ENCODE measurements around the gene ZDHHC5. TPM values are rescaled to one million over a fixed set of nuclear protein-coding genes. Genes with fewer than 3 reads are reported as not detected.

ZDHHC5 gene
- total and polyA plus RNA-seq, 9 donors, result 19.9 to 62.6 (median 39.9) TPM

- WGBS, 3 donors, result 57 to 61% (median 58%) methylated on average over 5 of the region's 5 CpGs
- TF ChIP-seq POLR2A (IDR thresholded peaks at IDR 0.05) (no peak), CTCF (IDR thresholded peaks at IDR 0.05) (no peak)
- intact Hi-C loops (cut with DNase I), result no loop called here
- Histone ChIP-seq H3K27me3 (no peaks in the 10 kb centered on the region), H3K4me1 (ENCODE audit: insufficient read depth) (no peaks in the 10 kb centered on the region), H3K4me3 (no peak overlapping the region), H3K9me3 (no peaks in the 10 kb centered on the region), H3K36me3 (no peaks in the 10 kb centered on the region), H3K27ac (no peak overlapping the region)
- DNase-seq, result no peak
Observed at GRCh38 chr11:57632116-57632515, 35.8 kb upstream of the ZDHHC5 start.

- Histone ChIP-seq H3K27ac (no peak overlapping the region), H3K4me3 (no peak overlapping the region), H3K9me3 (no peaks in the 10 kb centered on the region), H3K36me3 (no peaks in the 10 kb centered on the region), H3K27me3 (no peaks in the 10 kb centered on the region), H3K4me1 (ENCODE audit: insufficient read depth) (peaks cover 3% of the 10 kb centered on the region)
- no peak for DNase-seq
- WGBS, 3 donors, result 68 to 78% (median 71%) methylated on average over 6 of the region's 6 CpGs
- intact Hi-C loops (cut with DNase I), result no loop called here
- no peak for TF ChIP-seq POLR2A (IDR thresholded peaks at IDR 0.05)
- TF ChIP-seq EP300 (IDR thresholded peaks at IDR 0.05), result no peak
- TF ChIP-seq CTCF (IDR thresholded peaks at IDR 0.05), result no peak
Observed at GRCh38 chr11:57633394-57634070, 34.4 kb upstream of the ZDHHC5 start.

- H3K36me3 ChIP-seq, result no peaks in the 10 kb centered on the region
- no peaks in the 10 kb centered on the region for H3K27me3 ChIP-seq
- intact Hi-C loops (cut with DNase I), result no loop called here
- DNase-seq, result no peak
- H3K4me3 ChIP-seq, result no peak overlapping the region
- no peak for TF ChIP-seq POLR2A (IDR thresholded peaks at IDR 0.05)
- H3K9me3 ChIP-seq, result no peaks in the 10 kb centered on the region
- no peak overlapping the region for H3K27ac ChIP-seq
- H3K4me1 ChIP-seq (ENCODE audit: insufficient read depth), result peaks cover 4% of the 10 kb centered on the region
Observed at GRCh38 chr11:57634311-57634710, 33.6 kb upstream of the ZDHHC5 start.

GRCh38 chr11:57635246-57635645 is 32.7 kb upstream of the ZDHHC5 start:
- DNase-seq, result no peak
- TF ChIP-seq POLR2A (IDR thresholded peaks at IDR 0.05) (no peak), EP300 (IDR thresholded peaks at IDR 0.05) (no peak), CTCF (IDR thresholded peaks at IDR 0.05) (no peak)
- Histone ChIP-seq H3K9me3 (no peaks in the 10 kb centered on the region), H3K36me3 (no peaks in the 10 kb centered on the region), H3K4me3 (no peak overlapping the region), H3K27ac (no peak overlapping the region), H3K27me3 (no peaks in the 10 kb centered on the region), H3K4me1 (ENCODE audit: insufficient read depth) (peaks cover 12% of the 10 kb centered on the region)
- intact Hi-C loops (cut with DNase I), result no loop called here
- WGBS, 3 donors, result 82 to 85% (median 84%) methylated on average over 8 of the region's 8 CpGs

- peak in 1 of 5 donors; percentile 46 for DNase-seq
- intact Hi-C loops (cut with DNase I), result no loop called here
- no peaks in the 10 kb centered on the region for H3K9me3 ChIP-seq
- H3K36me3 ChIP-seq, result no peaks in the 10 kb centered on the region
- peak overlapping the region in 1 of 2 donors; percentile 76 for H3K27ac ChIP-seq
- TF ChIP-seq EP300 (IDR thresholded peaks at IDR 0.05) (no peak), POLR2A (IDR thresholded peaks at IDR 0.05) (no peak), CTCF (IDR thresholded peaks at IDR 0.05) (no peak)
- H3K4me3 ChIP-seq, result peak overlapping the region; percentile 95
- no peaks in the 10 kb centered on the region for H3K27me3 ChIP-seq
- 8 to 9% (median 9%) methylated on average over 18 of the region's 18 CpGs for WGBS, 3 donors
- H3K4me1 ChIP-seq (ENCODE audit: insufficient read depth), result peaks cover 16% of the 10 kb centered on the region
Observed at GRCh38 chr11:57637626-57638004, 30.3 kb upstream of the ZDHHC5 start.
